Loucy (cell line): ENCODE data around the gene RHOA.

Experiments used
- H2AFZ ChIP-seq: fragments of 200-600 bp; sonication (generic); 2 replicates; pipeline ENCODE4 v1.6.0; 2016; ENCODE audit warnings: antibody characterized with exemption, mild to moderate bottlenecking, low read length, moderate library complexity
- H3F3A ChIP-seq: fragments of 200-600 bp; 2 replicates; pipeline ENCODE4 v1.6.0; 2016; ENCODE audit warnings: antibody characterized with exemption, low read depth, mild to moderate bottlenecking
- H3K27me3 ChIP-seq: fragments of 200-600 bp; sonication (generic); 2 replicates; pipeline ENCODE4 v1.6.1; 2014; ENCODE audit warnings: low read length, mild to moderate bottlenecking; ENCODE audit not compliant: insufficient read depth, poor library complexity, severe bottlenecking
- H3K36me3 ChIP-seq: fragments of 200-600 bp; sonication (generic); 2 replicates; pipeline ENCODE4 v1.6.1; 2016; ENCODE audit warnings: low read length; ENCODE audit not compliant: insufficient read depth
- H3K4me1 ChIP-seq: fragments of 200-600 bp; sonication (generic); 2 replicates; pipeline ENCODE4 v1.5.1; 2014; ENCODE audit warnings: low read length, mild to moderate bottlenecking; ENCODE audit not compliant: insufficient read depth, poor library complexity, severe bottlenecking
- H3K4me2 ChIP-seq: fragments of 200-600 bp; sonication (generic); 2 replicates; pipeline ENCODE4 v1.6.0; 2014; ENCODE audit warnings: antibody characterized with exemption, low read length, low read depth, mild to moderate bottlenecking; ENCODE audit not compliant: poor library complexity, severe bottlenecking
- H3K4me3 ChIP-seq: fragments of 200-600 bp; sonication (generic); 2 replicates; pipeline ENCODE4 v1.5.1; 2014; ENCODE audit warnings: low read length, mild to moderate bottlenecking, mixed read lengths; ENCODE audit not compliant: poor library complexity, severe bottlenecking
- H3K79me2 ChIP-seq: fragments of 200-600 bp; sonication (generic); 2 replicates; pipeline ENCODE4 v1.6.1; 2014; ENCODE audit warnings: low read length; ENCODE audit not compliant: insufficient read depth
- H3K9ac ChIP-seq: fragments of 200-600 bp; sonication (generic); 2 replicates; pipeline ENCODE4 v1.6.0; 2014; ENCODE audit warnings: mild to moderate bottlenecking, low read depth, low read length, moderate library complexity; ENCODE audit not compliant: poor library complexity, severe bottlenecking
- H3K9me2 ChIP-seq: fragments of 200-600 bp; sonication (generic); replicated peaks from 2 replicates; pipeline ENCODE4 v1.6.1; 2016; ENCODE audit warnings: low read depth, low read length, mixed read lengths
- H3K9me3 ChIP-seq: fragments of 200-600 bp; sonication (generic); 2 replicates; pipeline ENCODE4 v1.6.1; 2014; ENCODE audit warnings: mild to moderate bottlenecking, antibody characterized with exemption, low read length, low read depth; ENCODE audit not compliant: insufficient read depth
- H4K20me1 ChIP-seq: fragments of 200-600 bp; sonication (generic); 2 replicates; pipeline ENCODE4 v1.6.0; 2014; ENCODE audit warnings: antibody characterized with exemption, low read length, mild to moderate bottlenecking; ENCODE audit not compliant: insufficient read depth, poor library complexity, severe bottlenecking
- CTCF ChIP-seq: fragments of 200-600 bp; sonication (generic); conservative IDR thresholded peaks from 2 replicates; pipeline ENCODE4 v1.5.1; 2014; ENCODE audit warnings: mild to moderate bottlenecking, antibody characterized with exemption, low read length
- EZH2phosphoT487 ChIP-seq: fragments of 200-600 bp; IDR thresholded peaks from 2 replicates; pipeline ENCODE4 v1.6.1; 2018; ENCODE audit warnings: antibody characterized with exemption, mild to moderate bottlenecking, moderate library complexity, borderline replicate concordance

Gene RHOA

GRCh38 chr3:49388289-49388820, 23.4 kb downstream of the RHOA start:
- H3K4me2 ChIP-seq, result no peak overlapping the region
- H3K4me3 ChIP-seq, result no peak overlapping the region
- H2AFZ ChIP-seq, result no peak overlapping the region
- no peaks in the 10 kb centered on the region for H3K9me3 ChIP-seq
- H4K20me1 ChIP-seq, result peaks cover 78% of the 10 kb centered on the region
- H3K9ac ChIP-seq, result no peak overlapping the region
- H3K27me3 ChIP-seq, result no peaks in the 10 kb centered on the region
- no peak for TF ChIP-seq CTCF
- TF ChIP-seq EZH2phosphoT487, result no peak
- H3K9me2 ChIP-seq, result no peaks in the 10 kb centered on the region
- H3K4me1 ChIP-seq, result no peaks in the 10 kb centered on the region
- peaks cover 9% of the 10 kb centered on the region; the same call in 1 of the 2 replicates for H3K36me3 ChIP-seq
- H3K79me2 ChIP-seq, result peaks cover 98% of the 10 kb centered on the region
- no peaks in the 10 kb centered on the region for H3F3A ChIP-seq

GRCh38 chr3:49387721-49388120, 24.1 kb downstream of the RHOA start:
- H3K9me2 ChIP-seq, result no peaks in the 10 kb centered on the region
- H3K9ac ChIP-seq, result no peak overlapping the region
- H3K4me1 ChIP-seq, result no peaks in the 10 kb centered on the region
- peaks cover 98% of the 10 kb centered on the region for H3K79me2 ChIP-seq
- H3K27me3 ChIP-seq, result no peaks in the 10 kb centered on the region
- H2AFZ ChIP-seq, result no peak overlapping the region
- H4K20me1 ChIP-seq, result peaks cover 76% of the 10 kb centered on the region
- TF ChIP-seq EZH2phosphoT487 (no peak), CTCF (no peak)
- peaks cover 9% of the 10 kb centered on the region; the same call in 1 of the 2 replicates for H3K36me3 ChIP-seq
- H3K9me3 ChIP-seq, result no peaks in the 10 kb centered on the region
- H3K4me3 ChIP-seq, result no peak overlapping the region
- H3K4me2 ChIP-seq, result no peak overlapping the region
- H3F3A ChIP-seq, result no peaks in the 10 kb centered on the region

GRCh38 chr3:49386056-49386756, 25.6 kb downstream of the RHOA start:
- Histone ChIP-seq H3K9ac (no peak overlapping the region), H3K4me1 (no peaks in the 10 kb centered on the region), H4K20me1 (peaks cover 71% of the 10 kb centered on the region), H3K9me3 (no peaks in the 10 kb centered on the region), H3K4me3 (no peak overlapping the region), H3K79me2 (peaks cover 98% of the 10 kb centered on the region), H3K27me3 (no peaks in the 10 kb centered on the region), H2AFZ (no peak overlapping the region), H3K9me2 (no peaks in the 10 kb centered on the region), H3K36me3 (peaks cover 9% of the 10 kb centered on the region; the same call in 1 of the 2 replicates), H3F3A (no peaks in the 10 kb centered on the region), H3K4me2 (no peak overlapping the region)
- TF ChIP-seq EZH2phosphoT487, result no peak
- no peak for TF ChIP-seq CTCF
